H1 (cell line): Measurements from ENCODE around the gene TNS3.
"Not testable (repeated sequence)": the region's sequence is repeated elsewhere in the genome, so short reads cannot be mapped to it uniquely, and the experiment has no call there.

Experiments used
- CREB1 ChIP-seq: IDR thresholded peaks from 2 replicates; pipeline ENCODE4 v1.6.1; 2012; ENCODE audit warnings: inconsistent platforms
- MAFK ChIP-seq: IDR thresholded peaks from 2 replicates; pipeline ENCODE4 v1.6.1; 2012; ENCODE audit warnings: low read depth, mild to moderate bottlenecking, improper control_type of control experiment, low read length
- PHF8 ChIP-seq: fragments of 200-600 bp; sonication (generic); conservative IDR thresholded peaks from 2 replicates; pipeline ENCODE4 v1.7.1; 2012; ENCODE audit warnings: low read depth, mild to moderate bottlenecking, inconsistent platforms, low read length, moderate library complexity
- POLR2A ChIP-seq, 2 experiments: IDR thresholded peaks; 1 replicate in 1 of 2; 2 replicates in 1 of 2; pipeline ENCODE4 v1.6.1; 2011; ENCODE audit warnings: low read depth in 2 of 2, low read length in 2 of 2, mild to moderate bottlenecking in 2 of 2; ENCODE audit errors: control extremely low read depth in 1 of 2
- POLR2AphosphoS5 ChIP-seq: IDR thresholded peaks from 2 replicates; pipeline ENCODE4 v1.6.1; 2011; ENCODE audit warnings: low read depth, low read length
- POU5F1 ChIP-seq: IDR thresholded peaks from 2 replicates; pipeline ENCODE4 v1.6.1; 2011; ENCODE audit warnings: low read depth, mild to moderate bottlenecking, low read length, moderate library complexity
- RFX5 ChIP-seq: IDR thresholded peaks from 2 replicates; pipeline ENCODE4 v1.6.1; 2011; ENCODE audit warnings: low read depth, low read length, improper control_type of control experiment, borderline replicate concordance
- SUZ12 ChIP-seq: fragments of 200-600 bp; sonication (generic); IDR thresholded peaks from 2 replicates; pipeline ENCODE4 v1.6.1; 2012; ENCODE audit warnings: mild to moderate bottlenecking, inconsistent platforms, low read length, moderate library complexity, mixed read lengths
- TEAD4 ChIP-seq: IDR thresholded peaks from 2 replicates; pipeline ENCODE4 v1.6.1; 2012; ENCODE audit warnings: low read depth, low read length, inconsistent platforms, mixed read lengths
- USF2 ChIP-seq: IDR thresholded peaks from 2 replicates; pipeline ENCODE4 v1.6.1; 2011; ENCODE audit warnings: low read length, improper control_type of control experiment
- ZNF274 ChIP-seq: IDR thresholded peaks from 2 replicates; pipeline ENCODE4 v1.7.0; 2012; ENCODE audit warnings: low read length, borderline replicate concordance; ENCODE audit errors: extremely low read depth
- TF ChIP-seq, protein P1 (sequence below), 3 experiments: IDR thresholded peaks; 1 replicate in 2 of 3; 2 replicates in 1 of 3; pipeline versions ENCODE4 v1.5.1 to v1.6.1; 2011; ENCODE audit warnings: low read length in 3 of 3, mild to moderate bottlenecking in 3 of 3, inconsistent platforms in 2 of 3, low read depth in 1 of 3, moderate library complexity in 1 of 3; ENCODE audit not compliant: insufficient read depth in 1 of 3; ENCODE audit errors: control extremely low read depth in 1 of 3

GRCh38 chr7:47469846-47470245 lies 112.1 kb downstream of the TNS3 start:
- TF ChIP-seq, protein P1, sequence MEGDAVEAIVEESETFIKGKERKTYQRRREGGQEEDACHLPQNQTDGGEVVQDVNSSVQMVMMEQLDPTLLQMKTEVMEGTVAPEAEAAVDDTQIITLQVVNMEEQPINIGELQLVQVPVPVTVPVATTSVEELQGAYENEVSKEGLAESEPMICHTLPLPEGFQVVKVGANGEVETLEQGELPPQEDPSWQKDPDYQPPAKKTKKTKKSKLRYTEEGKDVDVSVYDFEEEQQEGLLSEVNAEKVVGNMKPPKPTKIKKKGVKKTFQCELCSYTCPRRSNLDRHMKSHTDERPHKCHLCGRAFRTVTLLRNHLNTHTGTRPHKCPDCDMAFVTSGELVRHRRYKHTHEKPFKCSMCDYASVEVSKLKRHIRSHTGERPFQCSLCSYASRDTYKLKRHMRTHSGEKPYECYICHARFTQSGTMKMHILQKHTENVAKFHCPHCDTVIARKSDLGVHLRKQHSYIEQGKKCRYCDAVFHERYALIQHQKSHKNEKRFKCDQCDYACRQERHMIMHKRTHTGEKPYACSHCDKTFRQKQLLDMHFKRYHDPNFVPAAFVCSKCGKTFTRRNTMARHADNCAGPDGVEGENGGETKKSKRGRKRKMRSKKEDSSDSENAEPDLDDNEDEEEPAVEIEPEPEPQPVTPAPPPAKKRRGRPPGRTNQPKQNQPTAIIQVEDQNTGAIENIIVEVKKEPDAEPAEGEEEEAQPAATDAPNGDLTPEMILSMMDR (IDR thresholded peaks at IDR 0.05; ENCODE audit: control extremely low read depth in 1 of 3, insufficient read depth in 1 of 3, low read depth in 1 of 3, low read length in 3 of 3): not testable (repeated sequence)
- TF ChIP-seq RFX5; MAFK; ZNF274; USF2; PHF8; CREB1; TEAD4; POLR2A (IDR thresholded peaks at IDR 0.05; ENCODE audit: control extremely low read depth in 1 of 2, low read depth in 2 of 2, low read length in 2 of 2); SUZ12; POLR2AphosphoS5; POU5F1: not testable (repeated sequence)
